HG02938 (cell line): ENCODE results near the gene TMEM134.

Experiments
- ATAC-seq: cut with Tn5 transposase; IDR thresholded peaks from one replicate; pipeline ENCODE4 v1.9.1; 2021; ENCODE audit warnings: mild to moderate bottlenecking, moderate library complexity; ENCODE audit not compliant: unreplicated experiment

Gene TMEM134

GRCh38 chr11:67463680-67464410 is 5.2 kb downstream of the TMEM134 start:
- no peak for ATAC-seq

- ATAC-seq: no peak
Measured at GRCh38 chr11:67463186-67463585, 5.9 kb downstream of the TMEM134 start.

GRCh38 chr11:67458266-67458665 is 10.8 kb downstream of the TMEM134 start:
- no peak for ATAC-seq

GRCh38 chr11:67457453-67457852 is 11.6 kb downstream of the TMEM134 start:
- no peak for ATAC-seq

- no peak for ATAC-seq
Measured at GRCh38 chr11:67456068-67456705, 12.9 kb downstream of the TMEM134 start.

- no peak for ATAC-seq
Measured at GRCh38 chr11:67455054-67455453, 14.0 kb downstream of the TMEM134 start, which contains the start of gene CABP4. TSS of gene CABP4 (plus strand) at chr11:67455354. CDS start at chr11:67455424, 70 bp downstream.

GRCh38 chr11:67453816-67454732 is 15.0 kb downstream of the TMEM134 start:
- no peak for ATAC-seq

- no peak for ATAC-seq
Measured at GRCh38 chr11:67452141-67452952, 16.7 kb downstream of the TMEM134 start, which contains the start of gene GPR152. TSS of gene GPR152 (minus strand) at chr11:67452729. CDS start at chr11:67452724, 5 bp downstream.

GRCh38 chr11:67451658-67451976 is 17.4 kb downstream of the TMEM134 start:
- no peak for ATAC-seq

GRCh38 chr11:67450796-67451657 is 18.0 kb downstream of the TMEM134 start:
- ATAC-seq: no peak

- ATAC-seq: no peak
Measured at GRCh38 chr11:67449116-67449844, 19.8 kb downstream of the TMEM134 start.

- no peak for ATAC-seq
Measured at GRCh38 chr11:67448220-67448609, 20.8 kb downstream of the TMEM134 start.

GRCh38 chr11:67445515-67445914 is 23.5 kb downstream of the TMEM134 start:
- ATAC-seq: no peak

GRCh38 chr11:67442504-67443404 is 26.3 kb downstream of the TMEM134 start:
- no peak for ATAC-seq

- ATAC-seq: no peak
Measured at GRCh38 chr11:67441731-67442351, 27.2 kb downstream of the TMEM134 start.

GRCh38 chr11:67441098-67441563 is 27.9 kb downstream of the TMEM134 start:
- ATAC-seq: no peak
